Mucosa of gallbladder (tissue), 1 donor: Measurements from ENCODE around the gene IL1F10. TPM values are rescaled to one million over a fixed set of nuclear protein-coding genes. Genes with fewer than 3 reads are reported as not detected.

ENCODE experiments used
- DNase-seq: peaks from one replicate; pipeline ENCODE4 v3.0.0-alpha.2; 2020; ENCODE audit warnings: low spot score
- total RNA-seq: library from RNA; stranded (reverse); gene quantifications from one replicate; pipeline ENCODE4 v1.2.1, GENCODE V29; 2021
- donor health status: DM: no; HTN: no; CAD: no.

IL1F10 gene
- total RNA-seq, 1 donor from 2014 or later: not detected

GRCh38 chr2:113058998-113059960 is 8.5 kb upstream of the IL1F10 start, which contains the start of gene IL36RN:
IL36RN (plus strand) TSS chr2:113059198; CDS start chr2:113059439, 241 bp downstream.
- DNase-seq: no peak

GRCh38 chr2:113060396-113060795 is 7.4 kb upstream of the IL1F10 start:
- no peak for DNase-seq

GRCh38 chr2:113060796-113061195 is 7.0 kb upstream of the IL1F10 start:
- no peak for DNase-seq

GRCh38 chr2:113061241-113061640 is 6.5 kb upstream of the IL1F10 start:
- no peak for DNase-seq

GRCh38 chr2:113061896-113062770 is 5.6 kb upstream of the IL1F10 start:
- DNase-seq: no peak

GRCh38 chr2:113064281-113064680 is 3.5 kb upstream of the IL1F10 start:
- no peak for DNase-seq

GRCh38 chr2:113064898-113065297 is 2.9 kb upstream of the IL1F10 start:
- DNase-seq: no peak

GRCh38 chr2:113068249-113068648 is 479 bp downstream of the IL1F10 start:
- DNase-seq: no peak

GRCh38 chr2:113068706-113069485 is 1.1 kb downstream of the IL1F10 start:
- no peak for DNase-seq

GRCh38 chr2:113069676-113070605 is 2.2 kb downstream of the IL1F10 start:
- no peak for DNase-seq

- no peak for DNase-seq
Observed at GRCh38 chr2:113070606-113070975, 2.8 kb downstream of the IL1F10 start.

- DNase-seq: no peak
Observed at GRCh38 chr2:113072584-113072983, 4.8 kb downstream of the IL1F10 start.

- no peak for DNase-seq
Observed at GRCh38 chr2:113073325-113073834, 5.6 kb downstream of the IL1F10 start.

- DNase-seq: no peak
Observed at GRCh38 chr2:113075030-113075429, 7.3 kb downstream of the IL1F10 start.

- no peak for DNase-seq
Observed at GRCh38 chr2:113075600-113075999, 7.8 kb downstream of the IL1F10 start.

- DNase-seq: no peak
Observed at GRCh38 chr2:113076954-113077669, 9.3 kb downstream of the IL1F10 start.

GRCh38 chr2:113077921-113078320 is 10.2 kb downstream of the IL1F10 start:
- peak; percentile 56 for DNase-seq

- DNase-seq: peak; percentile 76
Observed at GRCh38 chr2:113078350-113078839, 10.6 kb downstream of the IL1F10 start.

GRCh38 chr2:113079131-113079530 is 11.4 kb downstream of the IL1F10 start:
- DNase-seq: no peak
